Progenitor cell of endocrine pancreas (in vitro differentiated cells): ENCODE results near the gene USP10. TPM values are rescaled to one million over a fixed set of nuclear protein-coding genes. Genes with fewer than 3 reads are reported as not detected.

Experiments
- DNase-seq: peaks from one replicate; pipeline ENCODE4 v3.0.0; 2021; ENCODE audit warnings: low spot score; ENCODE audit not compliant: unreplicated experiment
- H3K27ac Mint-ChIP-seq: 2 replicates; pipeline ENCODE4 v1.8.0; 2021; ENCODE audit warnings: mild to moderate bottlenecking, moderate library complexity, mixed read lengths
- H3K27me3 Mint-ChIP-seq: 2 replicates; pipeline ENCODE4 v1.8.0; 2021; ENCODE audit warnings: mixed read lengths
- H3K36me3 Mint-ChIP-seq: 2 replicates; pipeline ENCODE4 v1.8.0; 2022; ENCODE audit warnings: mixed read lengths; ENCODE audit not compliant: insufficient read depth
- H3K4me1 Mint-ChIP-seq: 2 replicates; pipeline ENCODE4 v1.8.0; 2021; ENCODE audit warnings: low read depth, mixed read lengths
- H3K4me3 Mint-ChIP-seq: 2 replicates; pipeline ENCODE4 v1.8.0; 2021; ENCODE audit warnings: low read depth, mild to moderate bottlenecking, moderate library complexity, mixed read lengths
- H3K9me3 Mint-ChIP-seq: 2 replicates; pipeline ENCODE4 v1.8.0; 2021; ENCODE audit warnings: low read depth, mixed read lengths
- total RNA-seq: library from RNA; stranded (reverse); gene quantifications from 2 replicates; pipeline ENCODE4 v1.2.1, GENCODE V29; 2021
- TF ChIP-seq, protein P1 (sequence below): fragments of 200-600 bp; sonication (generic); IDR thresholded peaks from one replicate; pipeline ENCODE4 v1.5.0; 2021; ENCODE audit warnings: antibody characterized with exemption, mild to moderate bottlenecking; ENCODE audit not compliant: unreplicated experiment

The USP10 gene
- total RNA-seq, 1 donor from 2014 or later: 139 TPM

DNA sequence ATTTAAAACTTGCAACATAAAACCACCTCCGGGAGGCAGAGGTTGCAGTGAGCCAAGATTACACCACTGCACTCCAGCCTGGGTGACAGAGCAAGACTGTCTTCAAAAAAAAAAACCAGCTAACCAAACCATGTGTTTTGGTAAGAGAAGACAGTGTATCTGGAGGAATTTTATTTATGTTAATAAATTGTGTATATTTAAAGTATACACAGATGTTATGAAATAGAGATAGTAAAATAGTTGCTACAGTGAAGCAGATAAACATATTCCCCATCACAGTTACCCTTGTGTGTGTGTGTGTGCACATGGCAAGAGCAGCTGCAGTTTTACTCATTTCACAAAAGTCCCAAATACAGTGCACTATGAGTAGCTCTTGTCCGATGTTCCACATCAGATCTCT is 65.2 kb downstream of the USP10 start:
- Mint-ChIP-seq H3K4me1 (peaks cover 3% of the 10 kb centered on the region), H3K4me3 (no peak overlapping the region), H3K27ac (no peak overlapping the region), H3K36me3 (peaks cover 50% of the 10 kb centered on the region), H3K27me3 (no peaks in the 10 kb centered on the region), H3K9me3 (no peaks in the 10 kb centered on the region)
- DNase-seq: no peak
- TF ChIP-seq, protein P1, sequence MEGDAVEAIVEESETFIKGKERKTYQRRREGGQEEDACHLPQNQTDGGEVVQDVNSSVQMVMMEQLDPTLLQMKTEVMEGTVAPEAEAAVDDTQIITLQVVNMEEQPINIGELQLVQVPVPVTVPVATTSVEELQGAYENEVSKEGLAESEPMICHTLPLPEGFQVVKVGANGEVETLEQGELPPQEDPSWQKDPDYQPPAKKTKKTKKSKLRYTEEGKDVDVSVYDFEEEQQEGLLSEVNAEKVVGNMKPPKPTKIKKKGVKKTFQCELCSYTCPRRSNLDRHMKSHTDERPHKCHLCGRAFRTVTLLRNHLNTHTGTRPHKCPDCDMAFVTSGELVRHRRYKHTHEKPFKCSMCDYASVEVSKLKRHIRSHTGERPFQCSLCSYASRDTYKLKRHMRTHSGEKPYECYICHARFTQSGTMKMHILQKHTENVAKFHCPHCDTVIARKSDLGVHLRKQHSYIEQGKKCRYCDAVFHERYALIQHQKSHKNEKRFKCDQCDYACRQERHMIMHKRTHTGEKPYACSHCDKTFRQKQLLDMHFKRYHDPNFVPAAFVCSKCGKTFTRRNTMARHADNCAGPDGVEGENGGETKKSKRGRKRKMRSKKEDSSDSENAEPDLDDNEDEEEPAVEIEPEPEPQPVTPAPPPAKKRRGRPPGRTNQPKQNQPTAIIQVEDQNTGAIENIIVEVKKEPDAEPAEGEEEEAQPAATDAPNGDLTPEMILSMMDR: no peak

DNA sequence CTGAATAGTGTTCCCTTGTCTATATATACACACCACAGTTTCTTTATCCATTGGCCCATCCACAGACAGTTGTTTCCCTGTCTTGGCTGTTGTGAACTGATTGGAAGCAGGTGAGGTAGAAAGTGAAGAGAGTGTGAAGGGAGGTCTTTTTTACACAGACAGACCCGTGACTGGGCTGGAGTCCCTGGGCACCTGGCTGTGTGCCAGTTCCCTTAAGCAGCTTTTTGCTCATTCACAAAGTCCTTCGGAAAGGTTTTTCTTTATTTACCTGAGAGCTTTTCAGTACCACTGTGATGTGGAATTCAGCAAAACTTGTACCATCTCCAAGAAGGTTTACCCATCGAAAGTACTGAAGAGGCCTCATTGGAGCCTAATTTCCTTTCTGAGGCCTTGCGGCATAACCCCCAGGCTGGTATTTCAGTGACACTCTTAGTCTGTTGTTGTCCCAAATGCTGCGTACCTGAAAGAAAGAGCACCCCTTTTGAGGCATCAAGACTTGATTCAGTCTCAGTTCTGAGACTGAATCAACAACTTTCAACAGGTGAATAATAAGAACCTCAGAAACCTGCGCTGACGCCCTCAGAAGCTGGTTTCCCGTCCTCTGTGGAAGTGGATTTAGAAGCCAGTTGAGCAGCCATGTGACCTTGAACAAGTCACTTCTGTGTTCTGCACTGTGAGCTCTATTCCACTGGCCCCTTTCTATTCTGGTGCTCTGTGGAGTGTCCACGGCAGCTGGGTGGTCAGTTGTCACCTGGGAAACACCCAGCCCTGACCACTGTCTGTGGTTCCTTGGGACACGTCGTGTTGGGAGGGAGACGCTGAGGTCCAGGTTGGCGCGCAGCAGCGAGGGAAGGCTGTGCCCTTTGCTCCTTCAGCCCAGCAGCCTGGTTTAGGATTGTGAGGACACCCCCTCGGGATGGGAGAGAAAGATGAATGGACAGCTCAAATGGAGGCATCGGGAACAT is 66.1 kb downstream of the USP10 start:
- H3K36me3 Mint-ChIP-seq: peaks cover 54% of the 10 kb centered on the region
- H3K4me1 Mint-ChIP-seq: peaks cover 1% of the 10 kb centered on the region
- no peak for DNase-seq
- peak overlapping the region; percentile 59 for H3K27ac Mint-ChIP-seq
- H3K9me3 Mint-ChIP-seq: no peaks in the 10 kb centered on the region
- H3K4me3 Mint-ChIP-seq: no peak overlapping the region
- no peaks in the 10 kb centered on the region for H3K27me3 Mint-ChIP-seq
- TF ChIP-seq, protein P1: no peak

DNA sequence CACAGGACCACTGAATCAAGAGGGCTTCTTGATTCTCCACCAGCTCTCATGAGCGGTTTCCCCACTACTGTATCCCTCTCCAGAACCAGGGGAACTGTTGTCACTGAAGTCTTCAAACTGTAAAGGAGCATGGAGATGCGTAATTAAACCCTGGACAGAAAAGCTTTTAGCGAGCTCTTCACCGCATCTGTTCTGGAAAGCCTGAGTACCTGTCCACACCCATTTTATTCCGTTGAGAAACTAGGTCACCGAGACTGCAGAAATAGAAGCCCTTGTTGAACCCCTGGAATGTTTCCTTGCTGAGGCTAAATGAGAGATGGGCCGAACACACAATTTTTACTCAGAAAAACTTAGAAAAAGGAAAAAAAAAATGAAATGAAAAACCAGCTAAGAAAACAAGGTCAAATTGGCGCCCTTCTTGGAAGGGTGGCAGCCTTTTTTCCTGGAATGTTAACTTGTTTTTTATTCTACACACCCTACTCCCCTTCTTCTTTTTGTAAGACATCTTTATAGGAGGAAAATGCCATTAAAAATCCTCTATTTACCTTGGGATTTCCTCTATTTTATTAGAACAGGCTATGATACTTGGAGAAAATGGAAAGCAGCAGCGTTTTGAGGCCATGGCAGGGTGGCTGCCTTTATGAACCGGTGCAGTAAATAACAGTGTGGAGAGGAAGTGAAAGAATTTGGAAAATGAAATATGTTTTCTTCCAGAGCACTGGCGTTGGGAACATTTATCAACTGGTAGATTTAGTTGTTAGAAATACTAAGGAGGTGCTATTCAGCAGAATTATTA is 67.4 kb downstream of the USP10 start:
- Mint-ChIP-seq H3K27ac (no peak overlapping the region), H3K4me3 (no peak overlapping the region), H3K9me3 (no peaks in the 10 kb centered on the region), H3K27me3 (no peaks in the 10 kb centered on the region), H3K36me3 (peaks cover 49% of the 10 kb centered on the region), H3K4me1 (no peaks in the 10 kb centered on the region)
- TF ChIP-seq, protein P1: no peak
- DNase-seq: no peak

DNA sequence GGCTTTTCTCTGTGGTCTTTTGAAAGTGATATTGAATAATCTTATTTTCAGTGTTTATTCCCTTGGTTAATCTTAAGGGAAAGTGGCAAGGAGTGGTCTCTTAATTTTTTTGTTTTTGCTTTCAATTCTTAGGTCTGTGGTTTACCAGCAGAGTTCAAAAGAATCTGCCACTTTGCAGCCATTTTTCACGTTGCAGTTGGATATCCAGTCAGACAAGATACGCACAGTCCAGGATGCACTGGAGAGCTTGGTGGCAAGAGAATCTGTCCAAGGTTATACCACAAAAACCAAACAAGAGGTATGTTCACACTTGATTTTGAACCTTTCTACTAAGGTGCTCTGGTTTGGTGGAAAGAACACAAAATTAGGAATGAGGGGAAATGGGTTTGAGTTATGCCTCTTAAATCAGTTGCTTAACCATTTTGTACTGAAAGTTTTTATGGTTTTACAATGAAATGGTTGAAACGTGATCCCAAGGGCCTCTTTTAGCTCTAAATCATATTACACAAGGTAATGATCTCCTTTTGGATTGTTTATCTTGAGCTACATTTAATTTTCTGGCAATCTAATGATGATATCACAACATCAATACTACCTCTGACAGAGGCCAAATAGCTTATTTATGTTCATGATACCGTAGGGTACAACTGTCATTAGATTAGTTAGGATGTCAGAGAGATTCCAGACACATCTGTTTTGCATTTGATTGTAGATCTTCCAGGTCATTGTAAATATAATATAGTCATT is 68.4 kb downstream of the USP10 start:
- H3K9me3 Mint-ChIP-seq: no peaks in the 10 kb centered on the region
- H3K36me3 Mint-ChIP-seq: peaks cover 53% of the 10 kb centered on the region
- TF ChIP-seq, protein P1: no peak
- H3K4me3 Mint-ChIP-seq: no peak overlapping the region
- no peak for DNase-seq
- H3K4me1 Mint-ChIP-seq: no peaks in the 10 kb centered on the region
- no peaks in the 10 kb centered on the region for H3K27me3 Mint-ChIP-seq
- H3K27ac Mint-ChIP-seq: no peak overlapping the region

DNA sequence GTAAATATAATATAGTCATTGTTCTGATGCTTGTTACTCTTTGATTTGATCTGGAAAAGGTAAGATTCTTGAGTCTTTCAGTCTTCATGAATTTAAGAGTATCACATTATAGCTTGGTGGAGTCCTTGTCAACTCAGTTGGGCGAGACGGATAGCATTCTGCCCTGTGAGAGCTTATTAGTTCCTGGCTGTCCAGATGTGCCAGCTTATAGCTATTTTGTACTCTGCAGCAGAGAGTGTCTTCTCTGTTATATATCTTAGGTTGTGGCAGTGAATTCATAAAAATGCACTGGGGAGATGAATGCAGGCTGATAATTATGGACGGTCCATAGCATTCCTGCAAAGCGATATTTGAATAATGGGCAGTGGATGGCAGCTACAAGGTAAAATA is 69.0 kb downstream of the USP10 start:
- Mint-ChIP-seq H3K9me3 (no peaks in the 10 kb centered on the region), H3K27me3 (no peaks in the 10 kb centered on the region), H3K36me3 (peaks cover 50% of the 10 kb centered on the region), H3K27ac (no peak overlapping the region), H3K4me3 (no peak overlapping the region), H3K4me1 (no peaks in the 10 kb centered on the region)
- no peak for DNase-seq
- TF ChIP-seq, protein P1: no peak
